ENCODE measurements around the gene PRKAB2. TPM values are rescaled to one million over a fixed set of nuclear protein-coding genes. Genes with fewer than 3 reads are reported as not detected.

PRKAB2 gene, protein sequence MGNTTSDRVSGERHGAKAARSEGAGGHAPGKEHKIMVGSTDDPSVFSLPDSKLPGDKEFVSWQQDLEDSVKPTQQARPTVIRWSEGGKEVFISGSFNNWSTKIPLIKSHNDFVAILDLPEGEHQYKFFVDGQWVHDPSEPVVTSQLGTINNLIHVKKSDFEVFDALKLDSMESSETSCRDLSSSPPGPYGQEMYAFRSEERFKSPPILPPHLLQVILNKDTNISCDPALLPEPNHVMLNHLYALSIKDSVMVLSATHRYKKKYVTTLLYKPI
- total RNA-seq, result 8.8 and 10.4 TPM in 2 replicates

DNA sequence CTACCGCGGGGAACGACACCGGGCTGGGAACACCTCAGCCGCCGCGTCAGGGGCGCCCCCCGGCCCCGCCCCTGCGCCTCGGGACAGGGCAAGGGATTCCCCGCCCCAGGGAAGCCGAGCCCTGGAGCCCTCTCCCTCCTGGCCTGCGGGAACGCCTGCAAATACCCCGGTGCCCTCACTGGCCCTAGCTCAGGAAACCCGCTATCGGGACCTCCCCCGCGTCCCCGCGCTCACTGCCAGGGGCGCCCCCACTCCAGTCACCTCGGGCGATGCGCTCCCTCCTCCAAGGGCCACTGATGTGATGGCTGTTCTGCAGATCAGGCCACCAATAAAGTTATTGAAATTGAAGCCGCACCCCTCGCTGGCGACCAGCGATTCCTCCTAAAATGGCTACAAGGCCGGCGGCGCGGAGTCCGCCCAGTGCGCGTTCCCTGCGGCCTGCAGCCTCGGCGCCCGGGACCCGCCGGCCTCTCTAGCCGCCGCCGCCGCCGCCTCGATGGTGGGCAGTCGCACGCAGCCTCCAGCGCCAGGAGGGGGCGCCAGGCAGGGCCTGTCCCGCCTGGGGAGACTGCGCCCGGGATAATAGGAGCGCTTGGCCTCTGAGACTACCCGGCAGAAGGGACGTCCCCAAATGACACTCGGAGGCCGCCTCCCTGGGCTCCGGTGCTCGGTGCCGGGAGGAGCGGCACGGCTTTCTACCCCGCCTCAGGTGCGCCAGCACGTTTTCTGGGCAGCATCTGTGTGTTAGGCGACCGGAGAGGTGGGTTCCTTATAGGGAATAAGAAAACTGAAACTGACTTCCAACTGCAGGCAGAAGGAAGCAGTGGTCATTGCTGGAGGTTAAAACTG lies at the start of gene PRKAB2:
TSS of gene PRKAB2 (minus strand) at position 303 of the 849 bp plus-strand sequence. CDS start 326 bp downstream, outside the sequence.

Other genes with a start within 250 kb of the PRKAB2 start
- gene NBPF12, start 234.1 kb downstream of the PRKAB2 start, total RNA-seq, result 3.7 and 4.8 TPM in 2 replicates
- 0.78 and 1.8 TPM in 2 replicates for gene FMO5, start 52.9 kb upstream of the PRKAB2 start, total RNA-seq
- 37.8 and 38.9 TPM in 2 replicates for gene CHD1L, start 70.2 kb upstream of the PRKAB2 start, total RNA-seq